Ovary (tissue), 9 donors: Measurements from ENCODE around the gene APEH. TPM values are rescaled to one million over a fixed set of nuclear protein-coding genes. Genes with fewer than 3 reads are reported as not detected.
"Not testable (repeated sequence)": the region's sequence is repeated elsewhere in the genome, so short reads cannot be mapped to it uniquely, and the experiment has no call there.

Experiments used
- DNase-seq, 5 donors: peaks; one replicate each; pipeline ENCODE4 v3.0.0-alpha.2; 2019 to 2020
- H3K27ac ChIP-seq, 2 donors: fragments of 200-600 bp; one replicate each; pipeline versions ENCODE4 v1.5.1 to v1.8.0; 2019 to 2022
- H3K27me3 ChIP-seq: fragments of 200-600 bp; one replicate; pipeline ENCODE4 v1.8.0; 2022
- H3K36me3 ChIP-seq: fragments of 200-600 bp; sonication (generic); one replicate; pipeline ENCODE4 v1.5.1; 2019
- H3K4me1 ChIP-seq: one replicate; pipeline ENCODE4 v1.8.1; 2013; ENCODE audit warnings: mild to moderate bottlenecking, moderate library complexity; ENCODE audit not compliant: insufficient read depth
- H3K4me3 ChIP-seq: fragments of 200-600 bp; sonication (generic); one replicate; pipeline ENCODE4 v1.5.1; 2017
- H3K9me3 ChIP-seq, 2 donors: fragments of 200-600 bp in 1 of 2; sonication (generic) in 1 of 2; one replicate each; pipeline versions ENCODE4 v1.5.1 to v1.8.1; 2013 to 2019; ENCODE audit warnings: mild to moderate bottlenecking in 1 of 2, moderate library complexity in 1 of 2
- CTCF ChIP-seq, 3 donors: fragments of 450-650 bp in 2 of 3; fragments of 200-600 bp in 1 of 3; IDR thresholded peaks; one replicate each; pipeline versions ENCODE4 v1.5.1 to v1.8.0; 2016 to 2022; ENCODE audit warnings: antibody characterized with exemption in 3 of 3, mild to moderate bottlenecking in 1 of 3
- EP300 ChIP-seq: sonication (generic); formaldehyde crosslinking; IDR thresholded peaks from one replicate; pipeline ENCODE4 v1.6.1; 2017; ENCODE audit warnings: antibody characterized with exemption
- POLR2A ChIP-seq: fragments of 450-650 bp; IDR thresholded peaks from one replicate; pipeline ENCODE4 v1.6.1; 2017; ENCODE audit warnings: antibody characterized with exemption, mild to moderate bottlenecking, moderate library complexity
- WGBS, 3 donors: extraction: QIAGEN DNeasy Blood & Tissue Kit in 1 of 3; methylation state at CpG; one replicate each; pipeline versions ENCODE4 v1.1.5 to v1.1.7; 2013 to 2017; 5-methylcytosine and 5-hydroxymethylcytosine counted together
- intact Hi-C, 4 donors: fragments of 100-400 bp; cut with DNase I; formaldehyde crosslinking; loops; one replicate each; pipeline versions ENCODE4 v1.11.0 to v1.15.1; 2022 to 2023
- polyA plus RNA-seq, 2 donors: library from polyadenylated mRNA; stranded (reverse); fragments of 200-250 nt in 1 of 2; fragments of 350-450 nt in 1 of 2; fragmentation: Illumina TruSeq in 1 of 2; extraction: RNeasy Lipid Tissue Mini Kit (QIAGEN cat#74804) in 1 of 2; gene quantifications; one replicate each; pipeline ENCODE4 v1.2.3, GENCODE V29; 2013 to 2014
- total RNA-seq, 7 donors: library from RNA; depleted of rRNA in 2 of 7; stranded (reverse); fragments of >200 nt in 2 of 7; fragmentation: NEBNext Ultra II Directional in 3 of 7; extraction: Animal tissue kit (Norgen Biotek cat#: 25700) in 3 of 7; gene quantifications; one replicate each; pipeline versions ENCODE4 v1.1.0 to v1.2.4, GENCODE V29; 2016 to 2023
- donor health status: DM: no; HTN: no; CAD: no; lungs with moderate emphysema.
- donor health status: DM: no; HTN: no; CAD: no.
- donor health status: Bipolar disorder and iron deficiency.
- donor health status: DM: yes; HTN: yes; CAD: no.
- donor health status: DM: no; HTN: no; CAD: no.
- donor health status: DM: yes; HTN: yes; CAD: no.

APEH gene
- total and polyA plus RNA-seq, 9 donors = 33.7 to 90.9 (median 60.6) TPM

GRCh38 chr3:49681543-49681942, 7.4 kb downstream of the APEH start:
- Histone ChIP-seq H3K9me3 (no peaks in the 10 kb centered on the region), H3K4me3 (no peak overlapping the region), H3K27me3 (no peaks in the 10 kb centered on the region), H3K4me1 (no peaks in the 10 kb centered on the region), H3K36me3 (no peaks in the 10 kb centered on the region), H3K27ac (no peak overlapping the region)
- DNase-seq = no peak
- WGBS, 3 donors = 63 to 80% (median 71%) methylated on average over 4 of the region's 4 CpGs
- no peak for TF ChIP-seq EP300
- TF ChIP-seq CTCF (IDR thresholded peaks at IDR 0.05) = no peak
- TF ChIP-seq POLR2A = no peak
- intact Hi-C loops = no loop called here

- 47 to 49% (median 48%) methylated on average over 6 of the region's 6 CpGs for WGBS, 3 donors
- Histone ChIP-seq H3K9me3 (no peaks in the 10 kb centered on the region), H3K27ac (no peak overlapping the region), H3K27me3 (no peaks in the 10 kb centered on the region), H3K4me3 (no peak overlapping the region), H3K4me1 (peaks cover 3% of the 10 kb centered on the region), H3K36me3 (no peaks in the 10 kb centered on the region)
- TF ChIP-seq CTCF (IDR thresholded peaks at IDR 0.05) = no peak
- TF ChIP-seq EP300 = no peak
- TF ChIP-seq POLR2A = no peak
- DNase-seq = no peak
- intact Hi-C loops = no loop called here
These were observed 9.0 kb downstream of the APEH start for GRCh38 chr3:49683162-49683561.

GRCh38 chr3:49684453-49684852, 10.3 kb downstream of the APEH start:
- 76 to 90% (median 85%) methylated on average over 2 of the region's 2 CpGs for WGBS, 3 donors
- H3K27ac ChIP-seq, intact Hi-C loops, DNase-seq, H3K9me3 ChIP-seq, H3K36me3 ChIP-seq, H3K4me3 ChIP-seq, H3K27me3 ChIP-seq, H3K4me1 ChIP-seq: not testable (repeated sequence)

- H3K36me3 ChIP-seq, H3K4me3 ChIP-seq, H3K27me3 ChIP-seq, H3K4me1 ChIP-seq, DNase-seq, H3K9me3 ChIP-seq, intact Hi-C loops, H3K27ac ChIP-seq: not testable (repeated sequence)
- WGBS, 3 donors = 88 to 94% (median 92%) methylated on average over 10 of the region's 10 CpGs
These were observed 11.0 kb downstream of the APEH start for GRCh38 chr3:49685103-49685502.

GRCh38 chr3:49685846-49686245, 11.7 kb downstream of the APEH start:
- DNase-seq, intact Hi-C loops, H3K4me1 ChIP-seq, H3K36me3 ChIP-seq, H3K4me3 ChIP-seq, H3K27ac ChIP-seq, H3K9me3 ChIP-seq, H3K27me3 ChIP-seq: not testable (repeated sequence)
- 9 to 20% (median 19%) methylated on average over 19 to 32 of the region's 36 CpGs for WGBS, 3 donors

GRCh38 chr3:49686346-49686745, 12.2 kb downstream of the APEH start:
- peak in 1 of 5 donors; percentile 46 for DNase-seq
- H3K4me3 ChIP-seq, intact Hi-C loops: not testable (repeated sequence)

GRCh38 chr3:49686769-49687423, 12.7 kb downstream of the APEH start:
- H3K4me3 ChIP-seq, H3K27me3 ChIP-seq, intact Hi-C loops, H3K9me3 ChIP-seq, H3K36me3 ChIP-seq, H3K4me1 ChIP-seq, H3K27ac ChIP-seq: not testable (repeated sequence)
- 10 to 15% (median 14%) methylated on average over 14 to 44 of the region's 44 CpGs for WGBS, 3 donors
- peak in 4 of 5 donors; percentile 44 to 69 (median 54) for DNase-seq

More at GRCh38 chr3:49686346-49686745, 12.2 kb downstream of the APEH start:
- not testable (repeated sequence) for H3K27me3 ChIP-seq, H3K9me3 ChIP-seq, H3K36me3 ChIP-seq, H3K27ac ChIP-seq, H3K4me1 ChIP-seq
- WGBS, 3 donors = 2 to 4% (median 3%) methylated on average over 14 to 26 of the region's 29 CpGs

- 85 to 93% (median 91%) methylated on average over 12 of the region's 12 CpGs for WGBS, 3 donors
- intact Hi-C loops, H3K9me3 ChIP-seq, H3K27me3 ChIP-seq, H3K4me1 ChIP-seq, DNase-seq, H3K27ac ChIP-seq, H3K4me3 ChIP-seq, H3K36me3 ChIP-seq: not testable (repeated sequence)
These were observed 13.3 kb downstream of the APEH start for GRCh38 chr3:49687424-49687795.

GRCh38 chr3:49688338-49689045, 14.3 kb downstream of the APEH start:
- intact Hi-C loops, H3K4me1 ChIP-seq: not testable (repeated sequence)
- whole genome bisulfite sequencing, 3 donors = 65 to 75% (median 69%) methylated on average over 7 of the region's 7 CpGs

More at GRCh38 chr3:49688338-49689045, 14.3 kb downstream of the APEH start:
- not testable (repeated sequence) for H3K9me3 ChIP-seq, DNase-seq, H3K27me3 ChIP-seq, H3K36me3 ChIP-seq
- peak overlapping the region in 1 of 2 donors; percentile 61 for H3K27ac ChIP-seq
- peak overlapping the region; percentile 61 for H3K4me3 ChIP-seq
